ENCODE data around the gene SMCO3.
A peak's percentile ranks its signal among the peaks of the same experiment; 100 is the strongest.

SMCO3 gene

GRCh38 chr12:14836336-14837210 is 22.6 kb upstream of the SMCO3 start:
- H3K4me1 Mint-ChIP-seq: peaks cover 14% of the 10 kb centered on the region
- TF ChIP-seq CTCF (IDR thresholded peaks at IDR 0.05; ENCODE audit: unreplicated experiment in 3 of 3): no peak
- H3K9me3 Mint-ChIP-seq: no peaks in the 10 kb centered on the region
- H3K4me3 Mint-ChIP-seq: no peak overlapping the region
- H3K27ac Mint-ChIP-seq: no peak overlapping the region
- H3K27me3 Mint-ChIP-seq (ENCODE audit: low read depth): no peaks in the 10 kb centered on the region
- H3K36me3 Mint-ChIP-seq (ENCODE audit: low read depth): no peaks in the 10 kb centered on the region

DNA sequence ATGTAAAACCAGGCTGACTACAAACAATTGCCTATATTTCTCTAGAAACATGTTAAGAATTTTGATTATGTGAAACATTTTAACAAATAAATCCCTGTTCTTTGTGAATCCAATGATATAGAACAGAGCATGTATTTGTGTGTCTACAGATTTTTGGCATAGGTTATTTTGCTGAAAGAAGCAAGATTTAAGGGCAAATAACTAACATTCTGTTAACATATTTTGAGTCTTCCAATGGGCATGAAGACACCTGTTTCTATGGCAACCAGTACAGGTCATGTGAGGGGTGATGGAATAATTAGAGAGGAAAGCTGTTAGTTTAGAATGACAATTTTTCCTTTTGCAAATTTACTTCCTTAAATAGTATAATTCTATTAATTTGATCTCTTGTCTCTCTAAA is 20.5 kb upstream of the SMCO3 start:
- no peak overlapping the region for H3K4me3 Mint-ChIP-seq
- H3K27ac Mint-ChIP-seq: peak overlapping the region in 1 of 3 experiments; percentile 6
- H3K9me3 Mint-ChIP-seq: no peaks in the 10 kb centered on the region
- no peaks in the 10 kb centered on the region for H3K36me3 Mint-ChIP-seq (ENCODE audit: low read depth)
- no peaks in the 10 kb centered on the region for H3K27me3 Mint-ChIP-seq (ENCODE audit: low read depth)
- no peak for TF ChIP-seq CTCF (IDR thresholded peaks at IDR 0.05; ENCODE audit: unreplicated experiment in 3 of 3)
- H3K4me1 Mint-ChIP-seq: peaks cover 9% of the 10 kb centered on the region

DNA sequence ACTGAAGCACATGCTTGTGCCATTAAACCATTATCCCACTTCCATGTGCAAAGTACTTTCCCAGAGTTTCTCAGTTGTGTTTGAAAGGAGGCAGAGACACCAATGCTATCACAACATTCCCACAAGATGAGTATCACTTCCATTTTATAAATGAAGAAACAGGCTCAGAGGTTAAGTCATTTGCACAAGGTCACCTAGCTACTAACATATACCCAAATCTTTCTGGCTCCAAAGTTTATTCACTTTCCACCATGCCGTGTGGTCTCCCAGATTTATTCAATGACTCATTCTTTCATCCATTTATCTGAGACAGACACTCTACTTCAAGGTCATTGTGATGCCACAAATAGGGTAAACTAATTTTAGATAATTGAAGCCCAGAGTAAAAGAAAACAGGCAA is 20.0 kb upstream of the SMCO3 start:
- H3K27ac Mint-ChIP-seq: no peak overlapping the region
- no peaks in the 10 kb centered on the region for H3K36me3 Mint-ChIP-seq (ENCODE audit: low read depth)
- H3K9me3 Mint-ChIP-seq: no peaks in the 10 kb centered on the region
- no peak overlapping the region for H3K4me3 Mint-ChIP-seq
- H3K4me1 Mint-ChIP-seq: peaks cover 9% of the 10 kb centered on the region
- no peak for TF ChIP-seq CTCF (IDR thresholded peaks at IDR 0.05; ENCODE audit: unreplicated experiment in 3 of 3)
- peaks cover under 1% of the 10 kb centered on the region for H3K27me3 Mint-ChIP-seq (ENCODE audit: low read depth)

DNA sequence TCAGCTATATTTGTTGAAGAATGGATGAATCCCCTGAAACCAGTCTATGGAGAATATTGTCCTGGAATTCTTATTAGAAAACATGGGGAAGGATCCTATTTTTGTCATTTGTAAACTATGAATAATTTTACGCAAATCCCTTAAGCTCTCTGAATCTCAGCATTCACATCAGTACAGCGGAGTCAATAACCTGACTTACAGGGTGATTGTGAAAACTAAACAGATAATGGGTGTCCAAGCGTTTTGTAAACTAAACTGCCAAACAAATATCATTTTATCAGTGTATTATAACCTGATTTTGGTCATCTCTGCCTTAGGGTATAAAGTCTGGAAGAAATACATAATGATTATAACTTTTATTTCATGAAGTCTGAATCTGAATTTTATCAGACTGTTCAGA is 19.4 kb upstream of the SMCO3 start:
- Mint-ChIP-seq H3K27me3 (ENCODE audit: low read depth) (peaks cover 3% of the 10 kb centered on the region), H3K4me3 (no peak overlapping the region), H3K27ac (no peak overlapping the region), H3K9me3 (no peaks in the 10 kb centered on the region), H3K4me1 (peaks cover 9% of the 10 kb centered on the region), H3K36me3 (ENCODE audit: low read depth) (no peaks in the 10 kb centered on the region)
- TF ChIP-seq CTCF (IDR thresholded peaks at IDR 0.05; ENCODE audit: unreplicated experiment in 3 of 3): no peak

- Mint-ChIP-seq H3K9me3 (no peaks in the 10 kb centered on the region), H3K27ac (no peak overlapping the region), H3K27me3 (ENCODE audit: low read depth) (peaks cover 3% of the 10 kb centered on the region), H3K4me3 (no peak overlapping the region), H3K4me1 (peaks cover 7% of the 10 kb centered on the region), H3K36me3 (ENCODE audit: low read depth) (no peaks in the 10 kb centered on the region)
- TF ChIP-seq CTCF (IDR thresholded peaks at IDR 0.05; ENCODE audit: unreplicated experiment in 3 of 3): no peak
These were observed 14.9 kb upstream of the SMCO3 start for GRCh38 chr12:14828892-14829291.

DNA sequence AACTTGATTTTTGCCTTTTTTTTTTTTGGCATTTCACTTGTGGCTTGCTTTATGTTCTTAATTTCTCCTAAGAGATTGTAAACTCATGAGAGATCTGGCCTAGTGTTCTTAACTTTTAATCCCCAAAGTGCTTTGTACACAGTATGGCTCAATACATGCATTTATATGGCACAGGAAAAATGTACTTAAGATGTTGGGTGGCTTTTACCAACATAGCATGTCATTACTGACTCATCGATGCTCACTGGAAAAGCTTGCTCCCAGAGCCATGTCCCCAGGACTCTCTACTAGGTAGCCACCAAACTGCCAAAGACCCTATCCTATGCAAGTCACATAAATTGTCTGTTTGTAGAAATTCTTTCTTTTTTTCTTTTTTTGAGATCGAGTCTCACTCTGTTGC is 13.1 kb upstream of the SMCO3 start:
- Mint-ChIP-seq H3K27ac (peak overlapping the region in 2 of 3 experiments; percentile 46 to 80), H3K36me3 (ENCODE audit: low read depth) (no peaks in the 10 kb centered on the region), H3K27me3 (ENCODE audit: low read depth) (peaks cover 3% of the 10 kb centered on the region), H3K4me1 (peaks cover 7% of the 10 kb centered on the region), H3K9me3 (no peaks in the 10 kb centered on the region), H3K4me3 (no peak overlapping the region)
- no peak for TF ChIP-seq CTCF (IDR thresholded peaks at IDR 0.05; ENCODE audit: unreplicated experiment in 3 of 3)
